ENCODE results near the gene SWI5.

SWI5 gene

DNA sequence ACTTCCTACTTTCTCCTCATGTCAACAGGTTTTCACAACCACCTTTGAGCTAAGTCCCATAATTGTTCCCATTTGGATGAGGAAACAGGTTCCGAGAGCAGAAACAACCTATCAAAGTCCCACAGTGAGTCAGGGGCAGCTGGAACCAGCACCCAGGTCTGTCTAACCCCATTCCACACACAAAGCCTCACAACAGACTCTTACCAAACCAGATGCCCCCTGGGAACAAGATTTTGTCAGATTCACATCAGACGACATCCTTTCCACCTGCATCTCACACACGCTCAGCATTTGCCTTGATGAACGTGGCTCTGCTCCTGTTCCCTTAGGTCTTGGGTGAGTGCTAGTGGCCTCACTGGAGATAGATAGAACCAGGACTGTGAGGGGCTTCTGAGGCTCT lies 17.0 kb downstream of the SWI5 start:
- no peaks in the 10 kb centered on the region for H3K27me3 ChIP-seq (ENCODE audit: control insufficient read depth, low read length)
- no peaks in the 10 kb centered on the region for H3K36me3 ChIP-seq (ENCODE audit: control insufficient read depth, low read length)
- TF ChIP-seq EZH2phosphoT487 (IDR thresholded peaks at IDR 0.05; ENCODE audit: borderline replicate concordance, low read length): no peak
- TF ChIP-seq, protein P1, sequence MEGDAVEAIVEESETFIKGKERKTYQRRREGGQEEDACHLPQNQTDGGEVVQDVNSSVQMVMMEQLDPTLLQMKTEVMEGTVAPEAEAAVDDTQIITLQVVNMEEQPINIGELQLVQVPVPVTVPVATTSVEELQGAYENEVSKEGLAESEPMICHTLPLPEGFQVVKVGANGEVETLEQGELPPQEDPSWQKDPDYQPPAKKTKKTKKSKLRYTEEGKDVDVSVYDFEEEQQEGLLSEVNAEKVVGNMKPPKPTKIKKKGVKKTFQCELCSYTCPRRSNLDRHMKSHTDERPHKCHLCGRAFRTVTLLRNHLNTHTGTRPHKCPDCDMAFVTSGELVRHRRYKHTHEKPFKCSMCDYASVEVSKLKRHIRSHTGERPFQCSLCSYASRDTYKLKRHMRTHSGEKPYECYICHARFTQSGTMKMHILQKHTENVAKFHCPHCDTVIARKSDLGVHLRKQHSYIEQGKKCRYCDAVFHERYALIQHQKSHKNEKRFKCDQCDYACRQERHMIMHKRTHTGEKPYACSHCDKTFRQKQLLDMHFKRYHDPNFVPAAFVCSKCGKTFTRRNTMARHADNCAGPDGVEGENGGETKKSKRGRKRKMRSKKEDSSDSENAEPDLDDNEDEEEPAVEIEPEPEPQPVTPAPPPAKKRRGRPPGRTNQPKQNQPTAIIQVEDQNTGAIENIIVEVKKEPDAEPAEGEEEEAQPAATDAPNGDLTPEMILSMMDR (IDR thresholded peaks at IDR 0.05; ENCODE audit: low read depth, low read length, poor library complexity, severe bottlenecking): no peak

DNA sequence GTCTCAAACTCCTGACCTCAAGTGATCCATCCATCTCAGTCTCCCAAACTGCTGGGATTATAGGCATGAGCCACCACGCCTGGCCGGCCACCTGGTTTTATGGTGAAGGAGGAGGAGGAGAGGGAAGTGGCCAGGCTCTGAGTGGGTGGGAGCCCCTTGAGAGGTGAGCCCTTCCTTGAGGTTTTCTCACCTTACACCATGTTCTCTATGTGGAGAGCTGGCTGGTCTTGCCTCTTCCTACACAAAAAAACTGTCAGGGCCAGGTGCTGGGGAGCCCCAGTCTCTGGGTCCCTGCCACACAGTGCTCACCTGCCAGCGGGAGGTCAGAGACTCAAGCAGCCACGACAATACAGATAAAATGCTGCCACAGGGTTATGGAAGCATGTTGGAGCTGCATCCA lies 18.1 kb downstream of the SWI5 start:
- no peaks in the 10 kb centered on the region for H3F3A ChIP-seq (ENCODE audit: control insufficient read depth, insufficient read depth)
- no peaks in the 10 kb centered on the region for H3K9me2 ChIP-seq (replicated peaks; ENCODE audit: control insufficient read depth, low read length)
- H3K36me3 ChIP-seq (ENCODE audit: control insufficient read depth, low read length): no peaks in the 10 kb centered on the region
- H3K4me2 ChIP-seq (ENCODE audit: low read length): no peak overlapping the region
- no peaks in the 10 kb centered on the region for H4K20me1 ChIP-seq (ENCODE audit: control insufficient read depth, insufficient read depth, low read depth, low read length)
- TF ChIP-seq, protein P1 (IDR thresholded peaks at IDR 0.05; ENCODE audit: low read depth, low read length, poor library complexity, severe bottlenecking): no peak
- no peak for TF ChIP-seq EZH2phosphoT487 (IDR thresholded peaks at IDR 0.05; ENCODE audit: borderline replicate concordance, low read length)
- H3K27me3 ChIP-seq (ENCODE audit: control insufficient read depth, low read length): no peaks in the 10 kb centered on the region
- H3K27ac ChIP-seq (ENCODE audit: low read depth, low read length): no peak overlapping the region
- H3K4me3 ChIP-seq (ENCODE audit: low read length): no peak overlapping the region
- no peaks in the 10 kb centered on the region for H3K9me3 ChIP-seq (ENCODE audit: control insufficient read depth, insufficient read depth, low read length)
- no peaks in the 10 kb centered on the region for H3K4me1 ChIP-seq (ENCODE audit: control insufficient read depth, low read length)
- no peaks in the 10 kb centered on the region for H3K79me2 ChIP-seq (ENCODE audit: control insufficient read depth, low read length)

More for the DNA sequence above, 17.0 kb downstream of the SWI5 start:
- no peaks in the 10 kb centered on the region for H3K4me1 ChIP-seq (ENCODE audit: control insufficient read depth, low read length)
- H3K79me2 ChIP-seq (ENCODE audit: control insufficient read depth, low read length): no peaks in the 10 kb centered on the region
- H3K4me2 ChIP-seq (ENCODE audit: low read length): no peak overlapping the region
- no peaks in the 10 kb centered on the region for H3F3A ChIP-seq (ENCODE audit: control insufficient read depth, insufficient read depth)
- no peaks in the 10 kb centered on the region for H4K20me1 ChIP-seq (ENCODE audit: control insufficient read depth, insufficient read depth, low read depth, low read length)
- no peak overlapping the region for H3K4me3 ChIP-seq (ENCODE audit: low read length)
- H3K9me2 ChIP-seq (replicated peaks; ENCODE audit: control insufficient read depth, low read length): no peaks in the 10 kb centered on the region
- H3K9me3 ChIP-seq (ENCODE audit: control insufficient read depth, insufficient read depth, low read length): no peaks in the 10 kb centered on the region
- no peak overlapping the region for H3K27ac ChIP-seq (ENCODE audit: low read depth, low read length)

DNA sequence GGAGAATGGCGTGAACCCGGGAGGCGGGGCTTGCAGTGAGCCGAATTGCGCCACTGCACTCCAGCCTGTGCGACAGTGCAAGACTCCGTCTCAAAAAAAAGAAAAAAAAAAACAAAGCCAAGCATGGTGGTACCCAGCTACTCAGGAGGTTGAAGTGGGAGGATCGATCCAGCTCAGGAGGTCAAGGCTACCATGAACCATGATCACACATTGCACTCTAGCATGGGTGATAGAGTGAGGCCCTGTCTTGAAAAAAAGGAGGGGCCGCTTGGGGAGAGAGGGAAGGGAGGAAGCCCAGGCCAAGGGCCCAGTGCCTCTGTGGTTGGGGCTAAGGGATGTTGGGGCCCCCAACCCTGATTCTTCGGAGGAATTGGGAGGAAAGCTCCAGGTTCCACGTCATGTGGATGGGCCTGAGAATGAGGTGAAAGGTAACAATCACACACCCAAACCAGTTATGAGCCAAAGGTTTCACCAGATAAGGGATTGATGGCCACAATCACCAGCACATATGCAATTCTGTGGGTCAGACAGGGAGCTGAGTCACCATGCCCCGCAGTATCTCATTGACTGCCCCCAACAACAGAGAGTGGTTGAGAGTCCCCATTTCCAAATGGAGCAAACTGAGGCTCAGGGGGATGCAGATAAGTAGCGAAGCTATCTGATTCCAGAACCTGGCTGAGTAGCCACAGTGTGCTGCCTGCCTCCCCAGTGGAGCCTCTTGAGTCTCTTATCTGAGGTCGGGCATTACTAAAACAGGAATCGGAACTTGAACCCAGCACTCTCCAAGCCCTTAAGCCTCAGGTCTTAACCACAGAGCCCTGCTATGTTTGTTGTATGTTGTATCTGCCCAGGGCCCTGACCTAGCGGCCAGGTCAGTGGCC lies 20.5 kb downstream of the SWI5 start:
- Histone ChIP-seq H3K27me3 (ENCODE audit: control insufficient read depth, low read length) (no peaks in the 10 kb centered on the region), H3K36me3 (ENCODE audit: control insufficient read depth, low read length) (no peaks in the 10 kb centered on the region), H3K27ac (ENCODE audit: low read depth, low read length) (no peak overlapping the region), H3F3A (ENCODE audit: control insufficient read depth, insufficient read depth) (no peaks in the 10 kb centered on the region), H4K20me1 (ENCODE audit: control insufficient read depth, insufficient read depth, low read depth, low read length) (no peaks in the 10 kb centered on the region), H3K79me2 (ENCODE audit: control insufficient read depth, low read length) (no peaks in the 10 kb centered on the region), H3K4me3 (ENCODE audit: low read length) (no peak overlapping the region), H3K4me2 (ENCODE audit: low read length) (no peak overlapping the region), H3K4me1 (ENCODE audit: control insufficient read depth, low read length) (no peaks in the 10 kb centered on the region), H3K9me3 (ENCODE audit: control insufficient read depth, insufficient read depth, low read length) (no peaks in the 10 kb centered on the region), H3K9me2 (replicated peaks; ENCODE audit: control insufficient read depth, low read length) (no peaks in the 10 kb centered on the region)
- TF ChIP-seq EZH2phosphoT487 (IDR thresholded peaks at IDR 0.05; ENCODE audit: borderline replicate concordance, low read length): no peak
- TF ChIP-seq, protein P1 (IDR thresholded peaks at IDR 0.05; ENCODE audit: low read depth, low read length, poor library complexity, severe bottlenecking): no peak

Data from DOHH2 (cell line).